K562 (cell line): ENCODE measurements around the gene SLC10A3. TPM values are rescaled to one million over a fixed set of nuclear protein-coding genes. Genes with fewer than 3 reads are reported as not detected.

Source experiments
- ATF7 ChIP-seq: fragments of 450-650 bp; IDR thresholded peaks from 2 replicates; pipeline ENCODE4 v1.7.1; 2014; ENCODE audit warnings: mild to moderate bottlenecking, moderate library complexity
- CCNT2 ChIP-seq: IDR thresholded peaks from 2 replicates; pipeline ENCODE4 v1.6.1; 2011; ENCODE audit warnings: borderline replicate concordance, low read depth, mild to moderate bottlenecking, moderate library complexity, mixed read lengths, low read length; ENCODE audit not compliant: insufficient read length; ENCODE audit errors: extremely low read depth
- ETS2 ChIP-seq: IDR thresholded peaks from 2 replicates; pipeline ENCODE4 v1.6.1; 2016; ENCODE audit warnings: borderline replicate concordance, missing genetic modification characterization, mild to moderate bottlenecking, moderate library complexity, missing compliant biosample characterization; ENCODE audit not compliant: poor library complexity, severe bottlenecking
- ILF3 ChIP-seq: fragments of 450-650 bp; IDR thresholded peaks from 2 replicates; pipeline ENCODE4 v1.6.1; 2018; ENCODE audit warnings: antibody characterized with exemption, mild to moderate bottlenecking, moderate library complexity, borderline replicate concordance
- KAT2B ChIP-seq: IDR thresholded peaks from one replicate; pipeline ENCODE4 v1.6.1; 2012; ENCODE audit warnings: low read depth, mild to moderate bottlenecking, control low read depth, inconsistent platforms, low read length, moderate library complexity
- KHSRP ChIP-seq: fragments of 450-650 bp; IDR thresholded peaks from 2 replicates; pipeline ENCODE4 v1.6.1; 2017
- L3MBTL2 ChIP-seq: fragments of 450-650 bp; IDR thresholded peaks from 2 replicates; pipeline ENCODE4 v1.6.1; 2016; ENCODE audit warnings: mild to moderate bottlenecking, moderate library complexity
- NRF1 ChIP-seq, 2 experiments: fragments of 450-650 bp; IDR thresholded peaks in 1 of 2; conservative IDR thresholded peaks in 1 of 2; 2 replicates each; pipeline ENCODE4 v1.6.1; 2014; ENCODE audit warnings: mild to moderate bottlenecking in 2 of 2
- PHF8 ChIP-seq: fragments of 200-600 bp; sonication (generic); IDR thresholded peaks from 2 replicates; pipeline ENCODE4 v1.6.1; 2012; ENCODE audit warnings: mixed run types, mild to moderate bottlenecking, inconsistent platforms, low read length, moderate library complexity, borderline replicate concordance
- POLR2H ChIP-seq: IDR thresholded peaks from 2 replicates; pipeline ENCODE4 v1.6.1; 2016; ENCODE audit warnings: missing genetic modification characterization, low read depth, mild to moderate bottlenecking, control low read depth, missing compliant biosample characterization, moderate library complexity
- RFX7 ChIP-seq: fragments of 250-450 bp; sonication (Bioruptor Pico); IDR thresholded peaks from 2 replicates; pipeline ENCODE4 v1.5.1; 2021; ENCODE audit warnings: mild to moderate bottlenecking
- TFAP4 ChIP-seq: sonication (generic); formaldehyde crosslinking; IDR thresholded peaks from 2 replicates; pipeline ENCODE4 v1.8.0; 2022; ENCODE audit warnings: missing genetic modification reagents, mild to moderate bottlenecking, moderate library complexity, borderline replicate concordance
- TFE3 ChIP-seq: fragments of 450-650 bp; formaldehyde crosslinking; IDR thresholded peaks from 2 replicates; pipeline ENCODE4 v1.4.0; 2020; ENCODE audit warnings: mild to moderate bottlenecking, mixed read lengths
- TGIF2 ChIP-seq: sonication (generic); formaldehyde crosslinking; IDR thresholded peaks from 2 replicates; pipeline ENCODE4 v1.8.1; 2022; ENCODE audit warnings: mild to moderate bottlenecking, missing genetic modification reagents, moderate library complexity
- ZNF134 ChIP-seq: fragments of 250-450 bp; sonication (Bioruptor Pico); conservative IDR thresholded peaks from 2 replicates; pipeline ENCODE4 v1.4.0; 2020
- ZNF184 ChIP-seq: sonication (generic); formaldehyde crosslinking; IDR thresholded peaks from 2 replicates; pipeline ENCODE4 v1.5.0; 2020; ENCODE audit warnings: missing genetic modification reagents
- ZNF778 ChIP-seq: fragments of 450-650 bp; formaldehyde crosslinking; IDR thresholded peaks from 2 replicates; pipeline ENCODE4 v1.4.0; 2020; ENCODE audit warnings: mild to moderate bottlenecking, moderate library complexity
- ZNF79 ChIP-seq: fragments of 250-450 bp; sonication (Bioruptor Pico); IDR thresholded peaks from 2 replicates; pipeline ENCODE4 v1.4.0; 2020; ENCODE audit warnings: low read depth, mild to moderate bottlenecking, moderate library complexity
- polyA plus RNA-seq, 8 experiments: library from polyadenylated mRNA; depleted of rRNA in 4 of 8; stranded (reverse) in 5 of 8; unstranded in 3 of 8; fragments of >200 nt; fragmentation: Nextera tagmentation in 2 of 8; fragmentation: Illumina TruSeq in 1 of 8; extraction: Ambion mirVana in 2 of 8; extraction: Trizol in 1 of 8; gene quantifications; 2 replicates each; pipeline versions ENCODE4 v1.2.1 to v1.2.3, GENCODE V29; 2011 to 2014; ENCODE audit warnings: inconsistent platforms in 1 of 8, missing spikeins in 1 of 8
- total RNA-seq, 7 experiments: library from RNA; depleted of rRNA in 6 of 7; stranded (reverse); fragments of >200 nt in 6 of 7; fragmentation: Illumina TruSeq in 2 of 7; extraction: Trizol in 2 of 7; gene quantifications; 2 replicates each; pipeline versions ENCODE4 v1.2.1 to v1.2.3, GENCODE V29; 2011 to 2021; ENCODE audit warnings: low replicate concordance in 1 of 7
- TF ChIP-seq, protein P1 (sequence below): IDR thresholded peaks from 3 replicates; pipeline ENCODE4 v1.6.1; 2011; ENCODE audit warnings: borderline replicate concordance, mild to moderate bottlenecking; ENCODE audit not compliant: insufficient read length, insufficient read depth
- TF ChIP-seq, protein P2 (sequence below), 2 experiments: IDR thresholded peaks; 2 replicates each; pipeline ENCODE4 v1.6.1; 2011; ENCODE audit warnings: borderline replicate concordance in 1 of 2, control low read depth in 1 of 2, low read depth in 1 of 2, low read length in 1 of 2, mild to moderate bottlenecking in 1 of 2, mixed read lengths in 1 of 2, moderate library complexity in 1 of 2; ENCODE audit not compliant: insufficient read depth in 1 of 2, insufficient read length in 1 of 2, poor library complexity in 1 of 2, severe bottlenecking in 1 of 2; ENCODE audit errors: extremely low read depth in 1 of 2
- TF ChIP-seq, protein P3 (sequence below): fragments of 450-650 bp; IDR thresholded peaks from 2 replicates; pipeline ENCODE4 v1.6.1; 2018; ENCODE audit warnings: mild to moderate bottlenecking, low read depth; ENCODE audit not compliant: partially characterized antibody

SLC10A3 gene
- total and polyA plus RNA-seq, 9 of the 15 experiments (the other 6 are each of a cell fraction or from before 2014, with no cell fraction given), result 5.2 to 30.6 (median 16.7) TPM

DNA sequence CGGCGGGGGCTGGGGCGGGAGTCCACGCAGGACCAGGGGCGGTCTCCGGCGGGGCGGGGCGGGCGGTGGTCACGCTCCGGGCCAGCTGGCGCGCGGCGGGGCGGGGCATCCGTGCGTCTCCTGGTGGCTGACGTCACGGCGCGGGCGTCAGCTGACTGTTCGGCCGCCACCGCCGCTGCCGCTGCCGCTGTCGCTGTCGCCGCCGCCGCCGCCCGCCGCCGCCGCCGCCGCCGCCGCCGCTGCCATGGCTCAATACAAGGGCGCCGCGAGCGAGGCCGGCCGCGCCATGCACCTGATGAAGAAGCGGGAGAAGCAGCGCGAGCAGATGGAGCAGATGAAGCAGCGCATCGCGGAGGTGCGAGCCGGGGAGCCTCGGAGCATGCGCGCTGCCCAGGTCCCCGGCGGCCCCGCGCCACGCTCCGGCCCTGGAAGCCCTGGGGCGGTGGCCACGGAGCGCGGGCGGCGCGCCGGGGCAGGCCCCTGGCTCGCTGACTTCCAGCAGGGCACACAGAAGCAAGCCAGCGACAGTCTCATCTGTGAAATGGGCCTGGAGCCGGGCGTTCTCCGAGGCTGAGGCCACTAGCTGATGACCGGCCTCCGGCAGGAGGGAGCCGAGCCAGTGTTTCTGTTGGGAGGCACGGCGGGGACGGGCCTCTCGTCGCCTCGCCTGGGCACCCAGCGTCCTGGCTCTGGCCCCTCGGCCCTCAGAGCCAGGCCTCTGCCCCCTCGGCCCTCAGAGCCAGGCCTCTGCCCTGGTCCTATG lies 46.3 kb downstream of the SLC10A3 start, which contains the start of gene FAM50A (continued):
- TF ChIP-seq KAT2B, result no peak
- TF ChIP-seq ILF3, result no peak
- TF ChIP-seq, protein P1, sequence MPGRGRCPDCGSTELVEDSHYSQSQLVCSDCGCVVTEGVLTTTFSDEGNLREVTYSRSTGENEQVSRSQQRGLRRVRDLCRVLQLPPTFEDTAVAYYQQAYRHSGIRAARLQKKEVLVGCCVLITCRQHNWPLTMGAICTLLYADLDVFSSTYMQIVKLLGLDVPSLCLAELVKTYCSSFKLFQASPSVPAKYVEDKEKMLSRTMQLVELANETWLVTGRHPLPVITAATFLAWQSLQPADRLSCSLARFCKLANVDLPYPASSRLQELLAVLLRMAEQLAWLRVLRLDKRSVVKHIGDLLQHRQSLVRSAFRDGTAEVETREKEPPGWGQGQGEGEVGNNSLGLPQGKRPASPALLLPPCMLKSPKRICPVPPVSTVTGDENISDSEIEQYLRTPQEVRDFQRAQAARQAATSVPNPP, result no peak
- peak; percentile 52; the same call in 1 of the 2 replicates for TF ChIP-seq PHF8
- TF ChIP-seq POLR2H (tag), result no peak
- TF ChIP-seq, protein P2, sequence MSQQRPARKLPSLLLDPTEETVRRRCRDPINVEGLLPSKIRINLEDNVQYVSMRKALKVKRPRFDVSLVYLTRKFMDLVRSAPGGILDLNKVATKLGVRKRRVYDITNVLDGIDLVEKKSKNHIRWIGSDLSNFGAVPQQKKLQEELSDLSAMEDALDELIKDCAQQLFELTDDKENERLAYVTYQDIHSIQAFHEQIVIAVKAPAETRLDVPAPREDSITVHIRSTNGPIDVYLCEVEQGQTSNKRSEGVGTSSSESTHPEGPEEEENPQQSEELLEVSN (IDR thresholded peaks at IDR 0.05; ENCODE audit: borderline replicate concordance in 1 of 2, extremely low read depth in 1 of 2, insufficient read depth in 1 of 2, insufficient read length in 1 of 2, low read depth in 1 of 2, low read length in 1 of 2, poor library complexity in 1 of 2, severe bottlenecking in 1 of 2), result peak in 1 of 2 experiments; percentile 84
- no peak for TF ChIP-seq ZNF79 (CRISPR knock-in tag)
- no peak for TF ChIP-seq RFX7
- TF ChIP-seq TGIF2, result no peak
- no peak for TF ChIP-seq KHSRP
- peak; percentile 87 to 90; a peak in 3 of 4 replicates for TF ChIP-seq NRF1 (conservative IDR thresholded peaks at IDR 0.05 in 1 of 2, IDR thresholded peaks at IDR 0.05 in 1 of 2)
- TF ChIP-seq TFE3, result no peak
- TF ChIP-seq ZNF778, result no peak
- TF ChIP-seq, protein P3, sequence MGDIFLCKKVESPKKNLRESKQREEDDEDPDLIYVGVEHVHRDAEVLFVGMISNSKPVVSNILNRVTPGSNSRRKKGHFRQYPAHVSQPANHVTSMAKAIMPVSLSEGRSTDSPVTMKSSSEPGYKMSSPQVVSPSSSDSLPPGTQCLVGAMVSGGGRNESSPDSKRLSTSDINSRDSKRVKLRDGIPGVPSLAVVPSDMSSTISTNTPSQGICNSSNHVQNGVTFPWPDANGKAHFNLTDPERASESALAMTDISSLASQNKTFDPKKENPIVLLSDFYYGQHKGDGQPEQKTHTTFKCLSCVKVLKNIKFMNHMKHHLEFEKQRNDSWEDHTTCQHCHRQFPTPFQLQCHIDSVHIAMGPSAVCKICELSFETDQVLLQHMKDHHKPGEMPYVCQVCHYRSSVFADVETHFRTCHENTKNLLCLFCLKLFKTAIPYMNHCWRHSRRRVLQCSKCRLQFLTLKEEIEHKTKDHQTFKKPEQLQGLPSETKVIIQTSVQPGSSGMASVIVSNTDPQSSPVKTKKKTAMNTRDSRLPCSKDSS, result no peak
- TF ChIP-seq CCNT2, result peak; percentile 26
- TF ChIP-seq ATF7, result peak; percentile 28; the same call in 1 of the 2 replicates
- TF ChIP-seq ZNF184, result no peak
- peak; percentile 86 for TF ChIP-seq TFAP4 (CRISPR knock-in tag)
- TF ChIP-seq ETS2 (tag), result no peak
- no peak for TF ChIP-seq ZNF134 (CRISPR knock-in tag)
- TF ChIP-seq L3MBTL2, result peak; percentile 62
